T-helper 2 cell (primary cell): ENCODE measurements around the gene AP5B1.
"Not testable (repeated sequence)": the region's sequence is repeated elsewhere in the genome, so short reads cannot be mapped to it uniquely, and the experiment has no call there.

Source experiments
- DNase-seq, 5 experiments: peaks; one replicate each; pipeline versions ENCODE4 v3.0.0 to v3.0.0-alpha.2; 2012 to 2022

AP5B1 gene

GRCh38 chr11:65782816-65783228 is 2.0 kb upstream of the AP5B1 start:
- no peak for DNase-seq

GRCh38 chr11:65781962-65782815 is 1.4 kb upstream of the AP5B1 start:
- DNase-seq, result no peak

GRCh38 chr11:65781152-65781961 is 581 bp upstream of the AP5B1 start:
- no peak for DNase-seq

GRCh38 chr11:65779919-65780769 is 632 bp downstream of the AP5B1 start:
- DNase-seq, result peak; percentile 52 to 88 (median 70)

GRCh38 chr11:65779669-65779918 is 1.2 kb downstream of the AP5B1 start:
- DNase-seq, result no peak

- DNase-seq, result no peak
Measured at GRCh38 chr11:65778901-65779668, 1.7 kb downstream of the AP5B1 start.

DNA sequence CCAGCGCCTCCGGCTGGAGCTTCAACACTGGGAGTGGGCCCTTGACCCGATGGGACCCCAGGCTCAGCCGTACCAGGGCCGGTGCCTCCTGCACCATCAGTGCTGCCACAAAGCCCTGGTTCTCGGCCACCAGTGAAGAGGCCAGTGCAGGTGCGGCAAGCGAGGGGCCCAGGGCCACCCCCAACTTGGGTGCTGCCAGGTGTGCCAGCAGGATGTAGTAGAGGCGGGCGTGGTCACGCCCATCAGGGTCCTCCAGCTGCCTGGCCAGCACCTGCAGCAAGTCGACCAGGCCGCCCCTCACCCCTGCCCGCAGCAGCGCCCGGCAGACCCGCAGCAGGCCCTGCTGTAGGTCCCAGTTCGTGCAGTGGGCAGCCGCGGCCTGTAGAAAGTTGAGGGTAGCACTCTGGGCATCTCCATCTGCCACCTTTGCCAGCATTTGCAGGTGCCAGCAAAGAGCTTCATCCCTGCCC is 2.3 kb downstream of the AP5B1 start:
- no peak for DNase-seq

DNA sequence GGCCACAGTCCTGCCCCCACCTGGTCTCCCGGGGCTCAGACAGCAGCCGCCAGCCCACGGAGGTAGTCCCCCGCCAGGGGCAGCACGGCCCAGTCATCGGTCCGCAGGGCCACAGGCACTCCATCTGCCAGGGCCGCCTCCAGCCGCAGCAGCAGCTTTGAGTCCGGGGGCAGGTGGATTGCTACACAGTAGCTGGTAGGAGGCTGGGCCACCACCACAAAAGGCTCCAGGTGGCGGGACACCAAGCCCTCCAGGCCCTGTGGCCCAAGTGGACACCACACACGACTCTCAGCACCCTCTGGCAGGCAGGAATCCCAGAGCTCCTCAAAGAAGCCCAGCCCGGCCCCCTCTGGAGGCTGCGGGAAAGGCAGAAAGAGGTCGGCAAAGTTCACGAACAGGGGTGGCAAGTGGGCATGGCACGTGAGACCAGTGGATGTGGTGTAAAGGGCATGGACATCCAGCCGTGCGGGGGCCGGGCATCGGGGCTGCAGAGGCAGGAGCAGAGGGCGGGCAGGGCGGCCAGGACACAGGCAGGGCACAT is 2.9 kb downstream of the AP5B1 start:
- DNase-seq, result no peak

DNA sequence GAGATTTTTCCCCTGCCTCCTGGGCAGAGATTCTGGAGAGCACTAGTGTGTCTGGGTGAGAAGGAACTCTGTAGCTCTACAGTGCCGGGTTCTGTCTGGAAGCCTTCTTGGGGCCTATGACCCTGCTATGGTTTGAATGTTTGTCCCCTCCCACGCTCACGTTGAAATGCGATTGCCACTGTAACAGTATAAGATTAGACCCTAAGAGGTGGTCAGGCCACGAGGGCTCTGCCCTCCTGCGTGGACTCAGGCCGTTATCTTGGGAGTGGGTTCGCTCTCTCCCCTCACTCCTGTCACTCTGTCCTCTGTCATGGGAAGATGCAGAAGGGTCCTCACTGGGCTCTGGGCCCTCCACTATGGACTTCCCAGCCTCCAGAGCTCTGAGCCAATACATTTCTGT is 3.5 kb downstream of the AP5B1 start:
- no peak for DNase-seq

- no peak for DNase-seq
Measured at GRCh38 chr11:65776710-65777141, 4.0 kb downstream of the AP5B1 start.

DNA sequence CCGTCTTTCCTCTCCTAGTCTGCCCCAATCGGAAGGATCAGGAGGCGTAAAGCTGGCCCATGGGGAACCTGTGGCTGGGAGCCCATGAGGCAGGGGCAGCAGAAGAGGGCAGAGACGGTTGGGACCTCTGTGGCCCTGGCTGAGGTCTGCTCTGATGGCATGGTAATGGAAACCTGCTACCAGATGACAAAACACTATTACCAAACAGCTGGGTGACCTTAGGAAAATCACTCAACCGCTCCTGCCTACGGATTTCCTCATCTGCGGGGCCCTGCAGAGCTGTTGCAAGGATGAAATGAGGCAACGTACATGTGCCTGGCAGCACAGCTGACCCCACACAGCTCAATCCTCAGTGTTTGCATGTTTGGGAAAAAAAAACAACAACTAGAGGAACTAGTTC is 4.6 kb downstream of the AP5B1 start:
- no peak for DNase-seq

DNA sequence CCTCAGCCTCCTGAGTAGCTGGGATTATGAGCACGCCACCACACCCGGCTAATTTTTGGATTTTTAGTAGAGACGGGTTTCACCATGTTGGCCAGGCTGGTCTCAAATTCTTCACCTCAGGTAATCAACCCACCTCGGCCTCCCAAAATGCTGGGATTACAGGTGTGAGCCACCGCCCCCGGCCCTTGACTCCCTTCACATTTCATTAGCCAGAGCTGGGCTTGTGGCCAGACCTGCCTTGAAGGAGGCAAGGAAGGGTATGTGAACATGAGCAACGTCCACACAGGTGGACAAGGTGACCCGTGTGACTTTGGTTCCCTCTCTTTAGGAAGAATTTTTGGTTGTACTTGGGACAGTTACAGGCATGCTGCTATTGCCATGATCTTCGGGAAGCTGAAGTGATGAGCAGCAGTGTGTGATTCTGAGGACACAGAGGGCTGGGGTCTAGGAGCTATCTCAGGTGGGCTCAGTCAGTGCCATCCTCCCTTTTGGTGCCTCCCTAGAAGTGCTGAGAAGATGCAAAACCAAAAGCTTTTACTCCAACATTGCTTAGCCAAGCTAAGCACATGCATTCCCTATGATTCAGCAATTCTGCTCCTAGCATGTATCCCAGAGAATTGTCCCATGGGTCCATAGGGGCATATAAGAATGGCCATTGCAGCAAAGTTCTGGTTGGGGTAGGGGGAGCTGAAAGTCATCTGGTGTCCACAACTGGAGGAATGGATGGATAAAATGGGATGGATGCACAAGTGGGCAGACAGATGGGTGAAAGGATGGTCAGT is 6.1 kb downstream of the AP5B1 start:
- no peak for DNase-seq

- no peak for DNase-seq
Measured at GRCh38 chr11:65773784-65774411, 6.9 kb downstream of the AP5B1 start.

DNA sequence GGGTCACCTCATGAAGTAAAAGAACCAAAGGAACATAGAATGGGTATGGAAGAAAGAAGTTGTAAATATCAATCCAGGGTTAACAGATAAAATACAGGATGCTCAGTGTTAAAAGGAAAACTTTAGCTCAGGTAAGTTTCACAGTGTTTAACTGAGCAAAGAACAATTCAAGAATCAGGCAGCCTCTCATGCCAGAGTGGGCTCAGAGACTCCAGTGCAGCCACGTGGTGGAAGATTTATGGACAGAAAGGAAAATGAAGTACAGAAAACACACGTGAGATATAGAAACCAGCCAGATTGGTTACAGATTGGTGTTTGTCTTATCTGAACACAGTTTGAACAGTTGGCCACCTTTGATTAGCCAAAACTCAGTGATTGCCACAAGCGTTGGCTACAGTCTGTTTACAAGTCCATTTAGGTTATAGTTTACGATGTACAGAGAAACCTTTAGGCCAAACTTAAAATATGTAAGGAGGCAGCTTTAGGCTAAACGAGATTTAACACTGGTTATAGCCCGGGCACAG is 9.1 kb downstream of the AP5B1 start:
- no peak for DNase-seq

DNA sequence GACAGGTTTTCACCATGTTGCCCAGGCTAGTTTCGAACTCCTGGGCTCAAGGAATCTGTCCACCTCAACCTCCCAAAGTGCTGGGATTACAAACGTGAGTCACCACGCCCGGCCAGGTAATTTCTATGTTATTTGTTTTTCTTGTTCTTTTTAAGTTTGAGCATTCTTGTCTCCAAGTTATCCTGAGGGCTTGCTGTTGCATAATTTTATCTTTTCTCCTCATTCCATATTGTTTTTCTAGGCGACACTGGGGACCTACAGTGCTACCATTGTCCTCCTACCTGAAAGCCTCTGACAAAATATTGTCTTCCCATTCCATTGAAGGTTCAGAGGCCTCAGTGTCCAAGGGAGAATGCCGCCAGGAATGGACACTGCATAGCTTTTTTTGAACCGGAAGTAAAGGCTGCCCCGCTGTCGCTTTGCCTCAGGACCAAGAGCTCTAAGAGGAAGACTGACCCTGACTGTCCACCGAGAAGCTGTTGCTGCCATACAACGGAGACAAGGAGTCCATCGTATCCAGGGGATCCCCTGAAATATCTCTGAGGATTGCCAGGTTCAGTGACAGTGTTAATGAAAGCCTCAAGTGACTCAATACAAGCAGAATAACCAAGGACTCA is 9.7 kb downstream of the AP5B1 start:
- DNase-seq, result no peak

DNA sequence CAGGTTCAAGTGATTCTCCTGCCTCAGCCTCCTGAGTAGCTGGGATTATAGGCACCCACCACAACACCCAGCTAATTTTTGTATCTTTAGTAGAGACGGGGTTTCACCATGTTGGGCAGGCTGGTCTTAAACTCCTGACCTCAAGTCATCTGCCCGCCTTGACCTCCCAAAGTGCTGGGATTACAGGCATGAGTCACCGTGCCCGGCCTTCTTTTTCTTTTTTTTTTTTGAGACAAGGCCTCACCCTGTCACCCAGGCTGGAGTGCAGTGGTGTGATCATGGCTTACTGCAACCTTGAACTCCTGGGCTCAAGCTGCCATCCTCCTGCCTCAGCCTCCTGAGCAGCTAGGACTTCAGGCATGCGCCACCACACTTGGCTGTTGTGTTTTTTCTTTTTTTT is 13.0 kb downstream of the AP5B1 start:
- DNase-seq, result not testable (repeated sequence)

- no peak for DNase-seq
Measured at GRCh38 chr11:65767406-65767805, 13.4 kb downstream of the AP5B1 start.

DNA sequence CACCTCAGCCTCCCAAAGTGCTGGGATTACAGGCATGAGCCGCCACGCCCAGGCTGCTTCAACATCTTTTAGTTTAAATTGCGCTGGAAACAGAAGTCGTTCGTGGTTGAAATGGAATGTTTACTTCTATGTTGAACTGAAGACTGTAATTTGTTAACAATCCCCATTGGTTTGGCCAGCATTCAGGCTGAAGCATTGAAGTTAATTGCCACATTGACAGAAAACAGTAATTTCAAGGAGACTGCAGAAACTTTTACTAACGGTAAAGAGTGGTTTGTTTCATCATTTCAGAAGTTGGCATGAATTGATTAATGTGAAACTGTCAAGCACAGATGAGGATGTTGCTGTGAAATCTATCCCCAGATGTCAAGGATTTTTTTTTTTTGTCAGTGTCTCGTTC is 14.2 kb downstream of the AP5B1 start:
- peak in 1 of 5 experiments; percentile 58 for DNase-seq

GRCh38 chr11:65764434-65764833 is 16.3 kb downstream of the AP5B1 start:
- no peak for DNase-seq

- not testable (repeated sequence) for DNase-seq
Measured at GRCh38 chr11:65762816-65763215, 18.0 kb downstream of the AP5B1 start.
